ENCODE results near the gene OSM. TPM values are rescaled to one million over a fixed set of nuclear protein-coding genes. Genes with fewer than 3 reads are reported as not detected.

OSM gene
- polyA plus RNA-seq, 3 donors: 48.0 to 295 (median 146) TPM

- H3K4me3 ChIP-seq (replicated peaks in 1 of 3; ENCODE audit: low read depth in 2 of 3, low read length in 3 of 3): peak within 1 kb of the TSS in 1 of 3 experiments; percentile 53
- Mint-ChIP-seq H3K27ac (peak within 1 kb of the TSS in 3 of 7 donors; percentile 5 to 68 (median 46)), H3K27me3 (ENCODE audit: low read depth in 3 of 3) (peaks cover 47 to 62% (median 51%) of the 10 kb centered on the region in 3 donors), H3K36me3 (peaks cover 0 to 2% of the 10 kb centered on the region in 2 donors), H3K9me3 (peaks cover 0 to 5% (median 0%) of the 10 kb centered on the region in 7 donors), H3K4me3 (peak within 1 kb of the TSS; percentile 75 to 90), H3K4me1 (peaks cover 28% of the 10 kb centered on the region)
- H3K4me2 ChIP-seq (replicated peaks; ENCODE audit: extremely low read depth, low read length, poor library complexity, severe bottlenecking): peak within 1 kb of the TSS; percentile 67
- H3K9me3 ChIP-seq (replicated peaks in 1 of 2; ENCODE audit: control insufficient read depth in 1 of 2, insufficient read depth in 1 of 2, low read length in 2 of 2): peaks cover 0 to 5% of the 10 kb centered on the region in 2 donors
- H3K9ac ChIP-seq (ENCODE audit: insufficient read depth, low read length, poor library complexity, severe bottlenecking): peak within 1 kb of the TSS; percentile 9
- no peaks in the 10 kb centered on the region for H3K36me3 ChIP-seq (replicated peaks in 1 of 2; ENCODE audit: control insufficient read depth in 1 of 2, insufficient read depth in 2 of 2, low read length in 2 of 2)
- H2AFZ ChIP-seq (ENCODE audit: insufficient read depth, low read depth, low read length, poor library complexity, severe bottlenecking): peak within 1 kb of the TSS; percentile 71
- peak in 2 of 3 donors; percentile 37 to 73 for DNase-seq
- peaks cover 15 to 20% of the 10 kb centered on the region in 2 donors for H3K4me1 ChIP-seq (ENCODE audit: control insufficient read depth in 1 of 2, insufficient read depth in 2 of 2, low read length in 2 of 2)
- H3K79me2 ChIP-seq (ENCODE audit: insufficient read depth, low read length): no peaks in the 10 kb centered on the region
- no peak within 1 kb of the TSS for H3K27ac ChIP-seq (ENCODE audit: low read depth in 1 of 2, low read length in 2 of 2)
- peaks cover 13 to 45% of the 10 kb centered on the region in 2 donors for H3K27me3 ChIP-seq (ENCODE audit: control insufficient read depth in 2 of 2, insufficient read depth in 2 of 2, low read length in 2 of 2)
- intact Hi-C loops (cut with micrococcal nuclease): loop anchor here in 1 of 2 donors (10.0 kb wide), 1 partner anchor 211 kb away; no protein-coding TSS in a partner anchor
- TF ChIP-seq CTCF (IDR thresholded peaks at IDR 0.05): peak; percentile 12
- WGBS (ENCODE audit: insufficient coverage): 2% methylated on average over 50 of the region's 64 CpGs
- H4K20me1 ChIP-seq (ENCODE audit: insufficient read depth, low read length): no peaks in the 10 kb centered on the region
These were observed 20.5 kb downstream of the OSM start, which contains the start of gene LIF for GRCh38 chr22:30245985-30246813. TSS of gene LIF (minus strand) at chr22:30246759. CDS start at chr22:30246695, 64 bp downstream.

DNA sequence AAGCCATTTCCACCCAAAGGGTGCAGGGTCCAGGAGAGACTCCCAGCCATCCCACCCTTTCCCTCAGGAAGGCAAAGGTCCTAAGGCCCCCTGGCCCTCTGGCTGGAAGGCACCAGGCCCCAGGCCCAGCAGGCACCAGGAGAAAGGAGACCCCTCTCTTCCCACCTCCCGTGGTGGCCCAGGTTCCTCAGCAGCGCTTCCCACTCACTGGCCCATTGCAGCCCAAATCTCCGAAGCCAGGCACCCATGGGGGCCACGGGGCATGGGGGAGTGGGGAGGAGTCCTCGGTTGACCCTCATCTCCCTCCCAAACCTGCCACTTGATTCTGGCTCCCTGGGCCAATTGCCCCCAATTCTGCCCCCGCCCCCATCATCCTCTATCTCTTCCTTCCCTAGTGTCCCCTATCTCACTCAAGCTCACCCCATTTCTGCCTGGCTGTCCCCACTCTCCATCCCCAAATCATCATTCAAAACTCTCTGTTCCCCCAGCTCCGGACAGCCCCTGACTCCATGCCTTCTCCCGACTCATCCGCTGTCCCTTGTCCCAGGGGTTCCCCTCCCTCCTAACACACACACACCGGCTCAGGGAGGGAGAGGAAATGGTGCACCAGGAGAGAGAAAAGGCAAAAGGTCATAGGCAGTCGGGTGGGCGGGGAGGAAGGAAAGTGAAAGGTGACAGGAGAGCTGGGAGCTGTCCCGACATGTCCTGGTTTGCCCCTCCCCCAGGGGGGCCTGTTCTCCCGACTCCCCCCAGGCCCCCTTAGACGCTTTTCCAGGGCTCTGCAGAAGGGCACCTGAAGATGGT, 21.3 kb downstream of the OSM start:
- DNase-seq: no peak
- Histone ChIP-seq H3K27ac (ENCODE audit: low read depth in 1 of 2, low read length in 2 of 2) (no peak overlapping the region), H3K9ac (ENCODE audit: insufficient read depth, low read length, poor library complexity, severe bottlenecking) (no peak overlapping the region), H3K4me3 (replicated peaks in 1 of 3; ENCODE audit: low read depth in 2 of 3, low read length in 3 of 3) (peak overlapping the region in 1 of 3 experiments; percentile 53), H4K20me1 (ENCODE audit: insufficient read depth, low read length) (no peaks in the 10 kb centered on the region), H3K36me3 (replicated peaks in 1 of 2; ENCODE audit: control insufficient read depth in 1 of 2, insufficient read depth in 2 of 2, low read length in 2 of 2) (no peaks in the 10 kb centered on the region), H3K79me2 (ENCODE audit: insufficient read depth, low read length) (no peaks in the 10 kb centered on the region), H3K27me3 (ENCODE audit: control insufficient read depth in 2 of 2, insufficient read depth in 2 of 2, low read length in 2 of 2) (peaks cover 13 to 45% of the 10 kb centered on the region in 2 donors), H3K4me2 (replicated peaks; ENCODE audit: extremely low read depth, low read length, poor library complexity, severe bottlenecking) (peak overlapping the region; percentile 67), H3K9me3 (replicated peaks in 1 of 2; ENCODE audit: control insufficient read depth in 1 of 2, insufficient read depth in 1 of 2, low read length in 2 of 2) (peaks cover 0 to 5% of the 10 kb centered on the region in 2 donors), H3K4me1 (ENCODE audit: control insufficient read depth in 1 of 2, insufficient read depth in 2 of 2, low read length in 2 of 2) (peaks cover 15 to 20% of the 10 kb centered on the region in 2 donors), H2AFZ (ENCODE audit: insufficient read depth, low read depth, low read length, poor library complexity, severe bottlenecking) (peak overlapping the region; percentile 71)
- peaks cover 28% of the 10 kb centered on the region for H3K4me1 Mint-ChIP-seq
- H3K9me3 Mint-ChIP-seq: peaks cover 0 to 5% (median 0%) of the 10 kb centered on the region in 7 donors
- intact Hi-C loops (cut with micrococcal nuclease): loop anchor here in 1 of 2 donors (10.0 kb wide), 1 partner anchor 211 kb away; no protein-coding TSS in a partner anchor
- H3K4me3 Mint-ChIP-seq: peak overlapping the region; percentile 56 to 90
- peaks cover 0 to 2% of the 10 kb centered on the region in 2 donors for H3K36me3 Mint-ChIP-seq
- peaks cover 47 to 61% (median 53%) of the 10 kb centered on the region in 3 donors for H3K27me3 Mint-ChIP-seq (ENCODE audit: low read depth in 3 of 3)
- TF ChIP-seq CTCF (IDR thresholded peaks at IDR 0.05): no peak
- no peak overlapping the region for H3K27ac Mint-ChIP-seq
- 100% methylated on average over 1 of the region's 15 CpGs for whole genome bisulfite sequencing (ENCODE audit: insufficient coverage)

Data from CD14-positive monocyte (primary cell).